Fibroblast of gingiva (primary cell): ENCODE measurements around the gene MPST.

Experiments
- DNase-seq: peaks from one replicate; pipeline ENCODE4 v3.0.0-alpha.2; 2011; ENCODE audit warnings: low read depth

Gene MPST

DNA sequence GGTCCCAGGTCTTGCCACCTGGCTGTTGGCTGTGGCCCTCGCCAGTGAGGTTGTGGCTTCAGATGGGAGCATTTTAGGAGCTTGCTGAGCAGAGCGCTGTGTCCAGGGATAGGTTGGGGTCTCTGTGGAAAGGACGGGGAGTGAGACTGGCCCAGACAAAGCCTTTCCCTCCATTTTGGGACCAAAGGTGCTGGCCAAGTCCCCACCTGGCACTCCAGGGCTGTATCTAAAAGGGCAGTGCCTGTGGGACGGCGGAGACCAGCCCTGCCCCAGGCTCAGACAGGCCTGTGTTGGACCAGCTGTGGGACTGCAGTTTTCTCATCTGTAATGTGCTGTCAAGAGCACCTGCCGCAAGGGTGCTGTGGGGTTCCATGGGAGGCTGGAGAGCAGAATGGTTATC, 27.0 kb downstream of the MPST start:
- DNase-seq = no peak

DNA sequence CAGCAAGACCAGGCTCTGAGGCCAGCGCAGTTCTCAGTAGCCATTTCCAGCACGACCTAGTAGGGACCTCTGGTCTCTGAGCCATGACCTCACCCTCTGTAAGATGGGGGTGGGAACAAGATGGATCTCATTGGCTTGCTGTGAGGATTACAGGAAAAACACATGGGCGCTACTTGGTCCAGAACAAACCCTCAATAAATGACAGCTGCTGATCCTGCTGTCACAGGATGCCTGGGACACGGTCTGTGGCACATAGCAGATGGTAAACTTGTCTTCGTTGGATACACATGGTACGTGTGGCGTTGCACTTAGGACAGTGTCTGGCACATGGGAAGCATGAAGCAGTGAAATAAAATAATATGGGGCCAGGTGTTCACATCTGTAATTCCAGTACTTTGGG, 27.5 kb downstream of the MPST start:
- no peak for DNase-seq

DNA sequence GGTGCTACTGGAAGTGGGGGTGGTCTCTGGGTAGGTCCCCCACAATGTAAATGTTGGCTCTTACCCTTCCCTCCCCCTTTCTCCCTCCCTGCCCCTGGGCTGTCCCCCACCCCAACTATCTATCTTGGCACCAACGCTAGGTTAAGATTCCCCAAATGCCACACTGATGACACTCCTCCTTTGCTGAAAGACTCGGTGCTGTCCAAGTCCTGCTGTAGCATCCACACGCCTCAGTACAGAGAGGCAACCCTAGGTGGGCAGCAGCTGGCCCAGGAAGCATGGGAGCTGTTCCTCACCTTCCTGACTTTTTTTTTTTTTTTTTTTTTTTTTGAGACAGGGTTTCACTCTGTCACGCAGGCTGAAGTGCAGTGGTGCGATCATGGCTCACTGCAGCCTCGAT, 28.6 kb downstream of the MPST start:
- DNase-seq = no peak

DNA sequence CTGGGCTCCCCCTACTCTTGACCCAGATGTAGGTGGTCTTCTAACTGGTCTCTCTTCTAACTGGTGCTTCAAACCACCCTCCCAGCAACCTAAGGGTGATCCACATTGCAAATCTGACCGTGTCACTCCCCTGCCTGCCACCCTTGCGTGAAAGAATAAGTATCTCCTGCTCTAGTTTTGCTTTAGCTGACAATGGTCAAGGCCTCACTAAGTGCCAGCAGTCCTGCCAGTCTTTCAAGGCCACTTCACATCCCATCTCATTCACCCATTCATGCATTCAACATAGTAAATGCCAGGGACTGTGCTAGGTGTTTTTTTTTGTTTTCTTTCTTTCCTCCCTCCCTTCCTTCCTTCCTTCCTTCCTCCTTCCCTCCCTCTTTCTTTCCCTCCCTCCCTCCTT, 29.7 kb downstream of the MPST start:
- no peak for DNase-seq

DNA sequence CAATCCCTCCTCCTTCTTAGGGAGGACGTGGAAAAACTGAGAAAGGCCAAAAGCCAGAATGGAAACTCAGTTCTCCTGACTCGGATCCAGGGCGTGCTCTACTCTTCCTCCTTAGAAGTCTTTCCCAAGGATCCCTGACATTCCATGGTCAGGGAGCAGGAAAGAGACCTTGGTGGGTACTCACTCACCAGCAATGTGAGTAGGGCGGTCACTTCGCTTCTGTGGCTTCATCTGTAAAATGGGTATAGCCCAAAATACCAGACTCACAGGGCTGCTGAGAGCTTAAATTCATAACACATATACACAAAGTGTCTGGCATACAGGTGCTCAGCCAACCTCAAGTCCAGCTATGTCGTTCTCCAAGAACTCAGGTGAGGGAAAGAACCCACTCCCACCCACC, 31.4 kb downstream of the MPST start:
- DNase-seq = no peak

DNA sequence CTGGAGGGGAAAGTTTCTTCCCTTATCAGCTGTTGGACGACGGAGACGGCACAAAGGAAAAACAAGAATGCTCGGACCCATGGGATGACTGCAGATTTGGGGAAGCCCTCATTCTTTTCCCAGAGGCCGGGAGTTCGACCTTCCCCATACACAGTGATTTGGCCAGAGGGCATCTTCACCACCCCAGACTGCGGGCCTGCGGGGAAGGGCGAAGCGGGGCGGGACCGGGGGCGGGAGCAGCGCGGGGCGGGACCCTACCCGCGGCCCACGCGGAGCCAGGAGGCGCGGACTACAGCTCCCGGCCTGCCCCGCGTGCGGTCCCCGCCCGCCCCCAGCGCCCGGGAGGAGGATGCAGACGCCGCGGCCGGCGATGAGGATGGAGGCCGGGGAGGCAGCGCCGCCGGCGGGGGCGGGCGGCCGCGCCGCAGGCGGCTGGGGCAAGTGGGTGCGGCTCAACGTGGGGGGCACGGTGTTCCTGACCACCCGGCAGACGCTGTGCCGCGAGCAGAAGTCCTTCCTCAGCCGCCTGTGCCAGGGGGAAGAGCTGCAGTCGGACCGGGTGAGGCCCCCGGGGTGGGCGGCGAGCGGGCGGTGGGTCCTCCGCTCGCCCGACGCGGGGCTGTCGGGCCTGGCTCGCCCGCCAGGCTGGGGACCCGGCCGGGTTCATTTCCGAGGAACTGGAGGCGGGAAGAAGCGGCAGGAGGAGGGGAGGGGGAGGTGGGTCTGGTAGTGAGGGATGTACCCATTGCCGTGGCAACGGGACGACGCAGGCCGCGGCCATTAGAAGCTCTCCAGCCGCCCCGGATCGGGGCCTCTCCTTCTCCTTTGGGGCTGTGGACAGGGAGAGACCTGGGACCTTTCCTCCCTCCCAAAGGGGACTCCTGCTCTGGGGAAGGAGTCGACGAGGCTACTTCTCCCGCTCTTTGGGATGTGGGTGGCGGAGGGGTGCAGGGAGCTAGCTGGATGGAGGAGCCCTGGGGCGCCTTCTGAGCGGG, 32.1 kb downstream of the MPST start, which contains the start of gene KCTD17:
Gene KCTD17 (plus strand): TSS at position 352 of the 995 bp plus-strand sequence. CDS start 19 bp downstream, at position 371.
- peak; percentile 69 for DNase-seq

DNA sequence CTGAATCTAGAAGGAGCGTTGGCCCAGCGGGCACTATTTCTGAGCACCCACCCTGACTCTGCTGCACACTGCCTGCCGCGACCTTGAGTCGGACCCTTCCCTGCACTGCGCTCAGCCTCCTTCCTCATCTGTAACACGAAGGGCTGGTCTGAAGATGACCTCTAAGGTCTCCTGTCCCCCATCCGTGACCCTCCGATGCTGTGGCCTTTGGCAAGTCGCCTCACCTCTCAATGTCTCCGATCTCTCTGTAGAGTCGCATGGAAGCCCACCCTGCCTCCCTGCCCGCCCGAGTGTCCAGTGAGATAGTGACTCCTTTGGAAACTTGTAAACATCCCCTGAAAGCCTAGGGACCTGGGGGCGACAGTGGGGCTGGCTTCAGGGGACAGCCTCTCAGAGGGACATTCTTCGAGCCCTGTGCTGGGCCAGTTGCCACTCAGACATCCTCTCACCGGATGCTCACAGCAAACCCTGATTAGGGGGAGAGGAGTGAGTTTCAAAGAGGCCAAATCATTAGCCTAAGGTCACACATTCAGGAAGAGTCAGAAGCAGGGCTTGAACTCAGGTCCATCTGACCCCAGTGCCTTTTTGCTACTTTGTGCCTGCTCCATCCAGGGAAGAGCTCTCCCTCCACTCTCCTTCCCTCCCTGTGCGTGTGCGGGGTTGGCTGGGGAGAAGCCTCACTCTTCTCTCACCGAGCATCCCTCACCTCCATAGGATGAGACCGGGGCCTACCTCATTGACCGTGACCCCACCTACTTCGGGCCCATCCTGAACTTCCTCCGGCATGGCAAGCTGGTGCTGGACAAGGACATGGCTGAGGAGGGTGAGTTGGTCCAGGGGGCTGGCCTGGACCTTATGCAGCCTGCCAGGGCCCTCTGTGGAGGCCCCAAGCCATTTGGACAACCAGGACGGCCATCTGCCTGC, 33.1 kb downstream of the MPST start:
- no peak for DNase-seq

DNA sequence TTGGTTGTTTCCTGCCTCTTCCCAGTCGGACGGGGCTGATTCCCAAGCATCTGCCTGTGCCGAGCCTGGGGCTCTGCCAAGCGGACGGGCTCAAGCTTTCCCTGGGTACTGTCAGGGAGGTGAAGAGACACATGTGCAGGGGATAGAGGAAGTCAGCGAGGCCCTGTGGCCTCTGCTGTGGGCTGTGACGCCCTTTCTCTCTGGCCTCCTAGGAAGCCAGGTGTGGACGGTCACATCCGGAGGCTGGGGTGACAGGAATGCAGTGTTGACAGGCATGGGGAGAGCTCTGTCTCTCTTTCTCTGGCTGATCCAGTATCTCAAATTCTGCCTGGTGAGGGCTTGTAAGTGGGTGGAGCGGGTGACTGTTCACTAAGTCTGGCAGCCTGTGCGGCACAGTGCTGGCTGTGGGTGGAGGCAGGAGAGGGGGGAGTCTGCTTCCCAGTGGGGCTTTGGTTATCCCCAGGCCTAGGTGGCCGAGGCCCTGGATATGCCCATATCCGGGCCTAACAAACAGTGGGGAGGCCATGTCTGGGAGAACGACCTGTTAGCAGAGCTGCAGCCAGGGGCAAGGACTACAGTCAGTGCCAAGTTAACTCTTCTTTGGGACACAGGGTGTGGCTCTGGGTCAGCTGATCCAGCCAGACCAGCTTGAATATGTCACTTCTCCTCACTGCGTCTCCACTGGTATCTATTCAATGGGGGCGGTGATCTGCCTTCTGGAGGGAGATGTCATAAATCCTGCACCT, 33.9 kb downstream of the MPST start:
- DNase-seq = no peak

DNA sequence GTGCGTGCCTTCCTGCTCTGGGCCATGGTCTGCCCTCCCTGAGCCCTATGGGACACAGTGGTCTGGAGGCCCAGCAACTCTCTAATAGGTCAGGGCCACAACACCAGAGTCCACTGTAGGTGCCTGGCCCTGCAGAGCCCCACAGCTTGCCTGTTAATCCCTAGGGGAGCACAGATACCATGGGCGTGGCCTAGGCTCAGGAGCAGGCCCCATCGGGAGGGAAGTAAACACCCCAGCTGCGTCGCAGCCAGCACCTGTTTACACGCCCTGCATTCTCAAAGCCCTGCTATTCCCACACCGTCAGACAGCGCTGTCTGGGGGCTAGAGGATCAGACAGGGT, 34.5 kb downstream of the MPST start:
- no peak for DNase-seq

DNA sequence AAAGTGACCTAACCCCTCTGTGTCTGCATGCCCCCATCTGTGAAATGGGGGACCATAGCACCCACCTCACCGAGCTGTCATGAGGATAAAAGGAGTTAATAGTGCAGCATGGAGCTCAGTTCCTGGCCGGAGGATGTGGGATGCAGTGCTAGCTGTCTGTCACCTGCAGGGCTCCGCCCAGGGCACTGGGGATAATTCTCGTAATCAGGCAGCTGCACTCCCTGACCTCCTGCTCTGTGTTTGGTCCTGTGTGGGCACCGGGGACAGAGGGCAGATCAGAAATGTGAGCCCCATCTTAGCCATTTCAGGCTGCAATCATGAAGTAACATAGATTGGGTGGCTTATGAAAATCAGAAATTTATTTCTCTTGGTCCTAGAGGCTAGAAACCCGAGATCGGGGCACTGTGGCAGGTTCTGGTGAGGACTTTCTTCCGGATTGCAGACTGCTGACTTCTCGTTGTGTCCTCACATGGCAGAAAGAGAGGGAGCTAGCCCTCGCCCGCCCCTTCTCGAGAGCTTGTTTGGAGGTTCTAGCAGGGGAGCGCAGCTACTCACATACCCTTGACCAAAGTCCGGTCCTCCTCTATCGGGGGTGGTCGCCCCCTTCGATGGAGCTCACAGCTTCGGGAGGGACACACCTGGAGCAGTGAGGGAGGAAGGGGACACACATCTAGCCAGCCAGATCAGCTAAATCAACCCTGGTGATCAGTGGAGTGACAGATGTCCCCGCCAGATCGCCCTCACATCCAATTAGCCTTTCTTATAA, 35.2 kb downstream of the MPST start:
- no peak for DNase-seq

DNA sequence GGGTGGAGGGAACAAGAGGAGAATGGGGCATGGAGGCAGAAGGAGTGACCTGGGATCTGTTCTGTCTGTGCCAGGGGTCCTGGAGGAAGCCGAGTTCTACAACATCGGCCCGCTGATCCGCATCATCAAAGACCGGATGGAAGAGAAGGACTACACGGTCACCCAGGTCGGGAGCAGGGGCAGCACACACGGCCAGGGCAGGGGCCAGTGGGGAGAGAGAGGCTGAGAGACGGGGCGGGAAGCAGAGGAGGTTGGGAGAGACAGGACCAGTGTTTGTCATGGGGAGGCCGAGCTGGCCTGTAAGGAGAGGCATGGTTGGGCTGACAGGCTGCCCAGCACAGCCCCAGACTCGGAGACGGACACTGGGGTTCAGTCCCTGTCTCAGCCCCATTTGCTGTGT, 36.7 kb downstream of the MPST start:
- no peak for DNase-seq

DNA sequence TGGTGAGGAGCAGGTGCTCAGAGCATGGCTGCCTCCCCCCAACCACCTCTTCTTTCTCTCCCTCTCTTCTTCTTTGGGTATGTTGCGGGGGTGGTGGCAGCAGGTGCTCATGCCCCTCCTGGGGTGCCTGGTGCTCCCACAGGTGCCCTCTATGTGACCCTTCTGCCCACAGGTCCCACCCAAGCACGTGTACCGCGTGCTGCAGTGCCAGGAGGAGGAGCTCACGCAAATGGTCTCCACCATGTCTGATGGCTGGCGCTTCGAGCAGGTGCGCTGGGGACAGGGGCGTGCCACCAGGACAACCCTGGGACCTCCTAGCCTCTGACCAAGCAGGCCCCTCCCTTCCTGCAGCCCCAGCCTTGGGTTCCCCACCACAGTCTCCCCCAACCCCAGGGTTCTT, 37.7 kb downstream of the MPST start:
- DNase-seq = no peak

DNA sequence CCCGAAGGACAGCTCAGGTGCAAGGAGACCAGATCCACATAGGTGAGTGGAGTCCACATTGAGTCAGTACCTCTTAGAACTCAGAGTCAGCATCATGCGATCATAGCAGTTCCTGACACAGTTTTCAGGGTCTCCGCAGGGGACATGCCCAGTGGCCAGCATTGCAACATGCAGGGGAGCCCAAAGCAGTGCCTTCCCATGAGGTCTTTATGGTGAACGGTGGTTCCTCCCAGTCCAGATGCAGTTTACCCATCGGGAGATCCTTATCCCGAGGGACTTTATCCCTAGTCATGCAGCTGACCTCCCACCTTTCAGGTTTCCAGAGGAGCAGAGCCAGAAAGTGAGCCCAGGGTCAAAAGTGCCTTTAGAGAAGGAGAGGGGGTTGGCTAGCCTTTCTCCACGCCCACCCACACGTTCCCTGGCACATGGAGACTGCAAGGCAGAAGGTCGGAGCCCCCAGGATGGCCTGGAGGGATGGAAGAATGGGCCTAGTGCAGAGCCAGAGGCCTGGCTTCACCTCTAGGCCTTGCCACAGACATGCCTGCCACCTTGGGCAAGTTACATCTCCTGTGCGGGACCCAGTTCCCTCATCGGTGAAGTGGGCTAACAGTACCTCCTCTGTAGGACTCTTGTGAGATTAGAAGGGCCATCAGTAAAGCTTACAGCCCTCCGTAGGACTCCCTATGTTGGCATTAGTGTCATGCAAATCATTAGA, 38.4 kb downstream of the MPST start:
- no peak for DNase-seq

DNA sequence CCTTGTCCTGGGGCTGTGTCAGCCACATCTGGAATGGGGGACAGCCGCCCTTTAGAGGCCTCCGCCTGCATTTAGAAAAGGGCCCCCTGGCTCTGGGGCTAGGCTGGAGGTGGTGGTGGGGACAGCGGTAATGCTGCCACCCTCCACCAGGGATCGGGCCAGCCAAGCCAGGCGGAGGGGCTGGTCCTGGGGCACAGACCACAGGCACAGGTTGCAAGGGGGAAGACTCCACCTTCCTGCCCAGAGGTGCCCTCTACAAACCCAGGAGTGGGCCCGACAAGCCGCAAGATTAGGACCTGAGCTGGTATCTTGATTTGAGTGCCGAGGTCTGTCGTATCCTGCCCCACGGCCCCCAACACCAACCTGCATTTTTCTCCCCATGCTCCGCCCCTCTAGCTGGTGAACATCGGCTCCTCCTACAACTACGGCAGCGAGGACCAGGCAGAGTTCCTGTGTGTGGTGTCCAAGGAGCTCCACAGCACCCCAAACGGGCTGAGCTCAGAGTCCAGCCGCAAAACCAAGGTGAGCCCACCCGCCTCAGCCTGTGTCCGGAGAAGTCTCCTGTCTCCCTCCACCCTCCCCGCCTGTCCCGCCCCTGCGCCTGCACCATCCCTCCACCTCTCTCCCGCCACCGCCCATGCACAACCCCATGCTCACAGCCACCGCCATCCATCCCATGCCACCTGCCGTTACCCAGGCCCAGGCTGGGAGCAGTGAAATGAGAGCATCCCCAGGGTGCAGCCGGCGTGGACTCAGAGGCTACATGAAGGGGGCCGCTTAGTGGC, 39.6 kb downstream of the MPST start:
- no peak for DNase-seq

DNA sequence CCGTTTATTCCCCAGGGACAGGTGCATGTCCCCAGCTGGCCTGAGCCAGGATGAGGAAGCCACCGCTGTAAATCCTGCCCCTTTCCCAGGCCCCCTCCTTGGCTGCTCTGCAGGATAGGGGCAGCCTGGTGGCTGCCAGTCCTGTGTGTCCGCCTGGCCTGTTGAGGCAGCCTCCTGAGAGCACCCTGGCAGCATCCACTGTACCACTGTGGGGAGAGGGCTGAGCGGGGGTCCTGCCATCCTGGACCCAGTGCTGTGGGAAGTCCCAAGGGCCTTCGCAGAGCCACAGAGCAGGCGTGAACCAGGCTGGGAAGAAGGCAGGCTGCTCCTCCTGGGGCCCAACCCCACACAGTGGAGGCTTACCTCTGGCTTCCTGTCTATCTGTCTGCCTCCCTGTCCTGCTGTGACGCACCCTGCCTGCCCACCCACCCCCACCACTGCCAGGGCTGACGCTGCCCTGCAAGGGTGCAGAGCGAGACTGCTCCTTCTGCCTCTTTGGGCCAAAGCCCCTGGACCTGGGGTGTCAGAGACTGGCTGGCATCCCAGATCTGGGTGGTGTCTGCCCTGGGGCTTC, 40.4 kb downstream of the MPST start:
- DNase-seq = no peak

DNA sequence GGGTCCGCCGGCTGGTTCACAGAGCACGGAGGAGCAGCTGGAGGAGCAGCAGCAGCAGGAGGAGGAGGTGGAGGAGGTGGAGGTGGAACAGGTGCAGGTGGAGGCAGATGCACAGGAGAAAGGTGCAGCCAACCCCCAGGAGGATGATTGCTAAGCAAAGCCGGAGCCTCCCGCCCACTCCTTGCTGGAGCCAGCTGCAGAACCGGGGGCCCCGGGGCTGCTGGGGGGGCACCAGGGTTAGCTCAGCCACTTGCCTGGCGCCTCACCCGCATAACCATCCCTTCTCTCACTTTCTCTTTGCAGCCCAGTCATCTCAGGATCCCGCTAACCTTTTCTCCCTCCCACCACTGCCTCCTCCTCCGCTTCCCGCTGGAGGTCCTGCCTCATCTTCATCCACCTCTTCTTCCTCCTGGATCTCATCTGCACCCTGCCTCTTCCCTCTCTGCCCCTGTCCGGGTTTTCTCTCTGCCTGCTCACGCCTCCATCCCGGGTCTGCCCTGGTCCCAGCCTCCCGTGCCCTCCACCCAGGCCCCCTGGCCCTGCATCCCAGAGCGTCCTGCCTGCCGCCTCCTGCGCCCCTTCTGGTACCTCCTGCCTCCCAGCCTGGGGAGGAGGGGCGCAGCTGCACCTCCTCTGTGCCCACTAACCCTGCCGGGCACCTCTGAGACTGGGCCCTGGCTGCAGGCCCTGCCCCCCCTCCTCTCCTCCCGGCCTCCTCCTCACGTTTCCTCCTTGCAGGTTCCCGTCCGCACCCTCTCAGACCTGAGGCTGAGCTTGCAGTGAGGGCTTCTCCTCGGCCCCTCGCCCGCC, 41.5 kb downstream of the MPST start:
- no peak for DNase-seq

DNA sequence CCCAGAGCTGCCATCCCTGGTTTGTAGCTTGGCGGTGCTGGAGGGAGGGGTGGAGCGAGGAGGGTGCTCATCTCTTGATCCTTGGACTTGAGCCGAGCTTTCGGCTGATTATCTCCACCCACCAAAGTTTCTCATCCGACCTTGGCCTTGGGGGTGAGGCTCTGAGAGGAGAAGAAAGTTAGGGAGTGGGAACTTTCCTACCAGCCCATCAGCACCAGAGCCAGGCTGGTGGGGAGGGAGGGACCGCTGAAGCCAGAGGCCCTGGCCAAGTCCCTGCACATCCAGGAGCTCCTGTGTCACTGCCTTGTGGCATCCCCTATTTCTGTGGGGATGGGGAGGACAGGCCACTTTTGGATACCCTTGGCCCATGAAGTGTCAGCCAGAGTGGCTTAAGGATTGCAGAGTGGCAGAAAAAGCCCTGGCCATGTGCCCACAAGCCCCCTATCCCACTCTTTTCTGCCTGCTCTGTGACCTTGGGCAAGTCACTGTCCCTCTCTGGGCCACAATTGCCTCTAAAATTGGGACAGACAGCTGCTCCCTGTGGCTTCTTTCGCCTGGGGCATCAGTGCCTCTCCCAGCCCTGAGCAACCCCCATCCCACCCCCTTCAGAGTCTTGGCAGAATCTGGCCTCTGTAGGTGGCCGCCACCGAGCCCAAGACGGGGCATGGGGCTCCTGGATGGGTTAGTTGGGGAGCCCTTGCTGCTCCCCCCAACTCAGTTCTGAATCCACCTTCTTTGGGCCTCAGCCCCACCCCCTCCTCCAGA, 42.3 kb downstream of the MPST start:
- DNase-seq = no peak

DNA sequence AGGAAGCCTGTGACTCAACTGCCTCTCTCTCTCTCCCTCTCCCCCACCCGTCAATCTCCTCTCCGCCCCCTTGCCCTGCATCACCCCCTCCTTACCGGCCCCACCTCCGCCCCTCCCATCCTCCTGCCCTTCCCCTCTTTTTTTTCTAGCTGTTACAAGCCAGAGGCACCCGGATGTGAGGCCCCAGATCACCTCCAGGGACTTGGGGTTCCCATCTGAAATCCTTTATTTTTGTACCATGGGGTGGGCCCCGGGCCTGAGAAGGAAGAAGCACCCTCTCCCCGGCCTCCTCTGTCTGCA, 42.8 kb downstream of the MPST start:
- no peak for DNase-seq
